Hindlimb muscle (tissue), 1 donor: Measurements from ENCODE around the gene PRR5L. TPM values are rescaled to one million over a fixed set of nuclear protein-coding genes. Genes with fewer than 3 reads are reported as not detected.

Source experiments
- DNase-seq: peaks from one replicate; pipeline ENCODE4 v3.0.0-alpha.2; 2013
- polyA plus RNA-seq: library from polyadenylated mRNA; unstranded; fragments of 120-200 nt; gene quantifications from one replicate; pipeline ENCODE4 v1.2.1, GENCODE V29; 2013; ENCODE audit not compliant: insufficient read length

The PRR5L gene
- polyA plus RNA-seq, 1 donor, result 8.4 TPM

DNA sequence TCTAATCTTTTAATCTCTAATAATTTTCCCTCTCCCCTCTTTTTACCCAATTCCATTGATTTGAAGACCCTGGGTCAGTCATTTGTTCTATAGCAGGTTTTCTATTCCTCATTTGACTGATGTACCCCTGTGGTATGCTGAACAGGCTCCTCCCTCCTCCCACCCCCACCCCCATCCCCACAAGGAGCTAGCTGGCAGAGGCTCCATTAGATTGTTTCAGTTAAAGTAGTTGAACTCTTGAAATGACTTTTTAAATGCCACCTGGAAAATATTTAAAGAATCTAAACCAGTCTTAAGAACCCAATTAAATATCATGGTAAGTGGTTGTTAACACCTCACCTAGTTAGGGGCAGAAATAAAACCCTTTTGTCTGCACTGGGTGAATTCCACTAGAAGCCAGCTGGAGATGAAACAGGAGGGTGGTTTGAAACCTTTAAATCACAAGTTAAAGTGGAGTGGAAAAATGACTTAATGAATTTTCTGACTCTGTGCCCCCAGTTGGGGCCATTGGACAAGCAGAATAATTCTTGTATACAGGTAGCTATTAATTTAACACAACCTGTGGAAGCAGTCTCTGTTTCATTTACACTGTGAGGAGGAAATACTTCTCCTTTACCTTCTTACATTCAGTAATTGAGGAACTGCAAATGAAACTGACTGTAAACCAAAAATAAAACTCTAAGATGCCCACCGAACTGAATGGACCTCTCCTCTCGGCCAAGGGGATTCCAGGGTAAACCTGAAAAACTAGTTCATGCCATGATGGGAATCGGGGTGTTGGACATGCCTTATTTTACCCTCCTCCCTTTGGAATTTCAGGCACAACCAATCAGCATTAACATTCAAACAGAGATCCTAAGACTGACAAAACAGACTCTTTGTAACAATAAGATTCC lies 30.7 kb downstream of the PRR5L start:
- no peak for DNase-seq

DNA sequence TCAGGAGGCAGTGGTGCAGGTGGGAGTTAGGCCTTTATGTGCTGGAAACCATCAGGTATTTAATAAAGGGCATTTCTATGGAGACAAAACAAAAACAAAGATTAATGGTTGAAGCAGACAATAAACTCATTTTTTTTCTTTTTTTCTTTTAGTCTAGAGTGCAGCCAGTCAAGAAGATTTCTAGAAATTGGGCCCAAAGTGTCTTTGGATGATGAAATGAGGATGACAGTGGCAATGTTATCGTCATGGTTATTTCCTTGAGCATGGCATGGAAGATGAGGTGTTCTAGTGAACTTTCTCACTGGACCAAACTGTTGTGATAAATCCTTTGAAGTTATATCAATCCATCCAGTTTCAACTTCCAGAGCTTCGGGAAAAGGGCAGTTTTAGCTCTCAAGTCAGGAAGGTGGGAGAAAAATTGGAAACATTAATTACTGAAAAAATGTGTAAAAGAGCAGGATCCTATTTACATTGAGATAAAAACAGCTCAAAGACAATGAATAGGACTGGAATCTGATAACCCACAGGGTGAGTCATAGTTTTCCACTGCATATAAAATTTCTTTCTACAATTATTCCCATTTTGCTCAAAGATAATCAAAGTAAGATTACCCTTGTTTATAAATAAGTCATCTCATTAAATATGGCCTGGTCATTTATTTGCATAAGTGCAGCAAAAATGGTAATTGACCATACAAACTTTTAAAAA lies 33.0 kb downstream of the PRR5L start:
- DNase-seq, result no peak

DNA sequence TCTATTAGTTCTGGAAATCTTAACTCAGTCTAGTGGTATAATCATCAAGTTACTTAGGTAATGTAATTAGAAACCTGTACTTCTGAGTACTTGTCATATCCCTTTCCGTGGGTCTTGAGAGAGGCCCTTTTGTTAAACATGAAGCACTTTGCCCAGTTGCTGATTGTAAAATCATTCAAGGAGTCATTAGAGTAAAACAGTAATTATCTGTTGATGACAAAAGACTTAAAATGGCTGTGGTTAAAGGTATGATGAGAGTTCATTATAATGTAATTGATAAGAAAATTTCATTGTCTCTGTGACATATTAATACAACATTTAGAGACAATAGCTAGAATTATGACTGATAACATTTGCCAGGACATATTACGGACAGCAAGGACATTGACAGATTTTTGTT lies 34.3 kb downstream of the PRR5L start:
- no peak for DNase-seq

DNA sequence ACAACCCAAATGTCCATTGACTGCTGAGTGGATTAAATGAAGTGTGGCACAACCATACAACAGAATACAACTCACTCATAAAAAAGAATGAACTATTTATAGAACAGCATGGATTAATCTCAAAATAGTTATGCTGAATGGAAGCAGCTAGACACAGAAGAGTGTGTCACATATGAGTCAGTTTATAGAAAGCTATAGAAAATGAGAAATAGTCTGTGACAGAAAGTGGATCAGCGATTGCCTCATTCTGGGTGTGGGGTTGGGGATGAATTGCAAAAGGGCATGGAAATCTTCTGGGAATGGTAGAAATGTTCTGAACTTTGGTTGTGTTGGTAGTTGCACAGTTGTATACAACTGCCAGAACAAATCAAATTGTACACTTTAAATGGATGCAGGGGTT lies 37.4 kb downstream of the PRR5L start:
- DNase-seq, result no peak

DNA sequence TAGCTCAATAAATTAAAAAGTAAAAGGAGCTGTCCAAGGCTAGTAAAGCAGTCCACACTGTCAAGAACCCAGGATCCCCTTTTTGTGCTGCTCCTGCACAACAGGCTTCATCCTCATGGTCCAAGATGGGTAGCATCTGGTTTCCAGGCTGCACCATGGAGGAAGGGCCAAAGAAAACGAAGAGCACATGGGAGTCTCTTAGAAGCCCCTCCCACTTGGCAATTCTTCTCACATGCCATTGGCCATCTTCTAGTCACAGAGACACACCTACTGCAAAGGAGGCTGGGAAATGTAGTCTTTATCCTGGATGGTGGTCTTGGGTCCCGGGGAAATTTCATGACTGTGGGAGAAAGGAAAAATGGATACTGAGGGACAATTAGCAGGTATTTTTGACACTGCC lies 37.8 kb downstream of the PRR5L start:
- no peak for DNase-seq

DNA sequence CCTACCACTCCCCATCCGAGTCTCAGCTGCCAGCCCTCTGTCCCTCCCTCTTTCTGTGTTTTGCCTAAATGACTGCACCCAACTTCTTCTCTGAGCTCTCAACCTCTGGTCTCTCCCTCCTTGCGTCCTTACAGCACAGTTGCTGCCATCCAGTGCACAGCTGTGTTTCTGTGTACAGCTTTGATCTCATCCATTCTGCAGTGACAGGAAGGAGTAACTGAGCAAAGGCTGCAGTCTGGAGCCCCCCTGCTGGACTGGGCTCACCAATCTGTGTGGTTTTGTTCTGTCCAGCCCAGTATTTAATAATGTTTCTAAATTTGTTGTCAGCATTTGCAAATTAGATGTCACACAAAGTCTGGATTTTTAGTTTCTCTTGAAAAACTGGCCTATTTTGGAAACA lies 43.8 kb downstream of the PRR5L start:
- DNase-seq, result no peak

DNA sequence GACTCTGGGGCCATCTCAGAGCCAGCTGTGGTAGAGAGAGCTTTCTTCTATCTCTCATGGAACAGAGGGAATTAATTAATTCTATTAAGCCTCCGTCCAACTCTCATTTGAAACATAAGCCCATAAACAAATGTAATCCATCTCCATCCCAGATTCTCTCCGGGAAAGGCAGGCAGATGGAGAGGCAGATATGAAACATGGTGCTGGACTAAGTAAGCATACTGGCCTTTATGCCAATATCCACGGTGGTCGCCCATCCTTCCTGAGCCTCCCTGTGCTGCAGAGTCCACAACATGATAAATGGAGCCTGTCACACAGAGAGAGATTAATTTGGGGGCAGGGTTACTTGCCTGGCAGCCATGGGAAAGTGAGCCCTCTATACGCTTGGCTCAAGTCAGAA lies 44.8 kb downstream of the PRR5L start:
- DNase-seq, result no peak

DNA sequence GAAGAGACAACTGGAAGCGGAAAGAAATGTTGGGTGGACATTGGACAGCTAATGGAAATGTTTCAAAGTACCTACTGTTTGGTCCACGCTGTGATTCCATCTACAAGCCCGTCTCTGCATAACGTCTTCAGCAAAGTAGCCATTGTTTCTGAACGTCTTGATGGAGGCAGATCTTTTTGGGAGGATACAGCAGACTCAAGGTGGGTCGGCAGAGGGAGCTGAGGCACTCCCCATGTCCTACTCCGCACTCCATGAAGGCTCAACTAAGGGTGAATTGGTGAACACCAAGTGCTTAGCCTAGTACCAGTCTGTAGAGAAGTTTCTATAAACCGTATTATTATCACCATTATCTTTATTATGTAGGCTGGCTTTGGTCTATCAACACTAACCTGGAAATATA lies 45.8 kb downstream of the PRR5L start:
- DNase-seq, result no peak

DNA sequence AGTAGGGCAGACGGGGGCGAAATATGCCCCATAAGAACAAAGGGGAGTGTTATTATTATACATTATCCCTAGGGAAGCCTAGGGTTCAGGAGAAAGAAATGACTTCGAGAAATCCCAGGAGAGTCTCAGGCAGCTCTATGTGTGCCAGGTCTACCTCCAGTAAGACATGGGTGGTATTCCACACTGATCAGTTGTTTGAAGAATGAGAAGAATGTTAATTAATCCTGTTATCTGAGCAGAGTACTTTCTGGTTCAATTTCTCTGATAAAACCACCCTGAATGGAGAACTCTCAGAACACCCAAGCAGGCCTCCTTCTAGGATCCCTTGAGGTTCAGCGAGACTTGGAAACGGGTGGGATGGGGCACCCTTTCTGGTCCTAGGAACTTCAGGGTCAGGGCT lies 46.2 kb downstream of the PRR5L start:
- no peak for DNase-seq

DNA sequence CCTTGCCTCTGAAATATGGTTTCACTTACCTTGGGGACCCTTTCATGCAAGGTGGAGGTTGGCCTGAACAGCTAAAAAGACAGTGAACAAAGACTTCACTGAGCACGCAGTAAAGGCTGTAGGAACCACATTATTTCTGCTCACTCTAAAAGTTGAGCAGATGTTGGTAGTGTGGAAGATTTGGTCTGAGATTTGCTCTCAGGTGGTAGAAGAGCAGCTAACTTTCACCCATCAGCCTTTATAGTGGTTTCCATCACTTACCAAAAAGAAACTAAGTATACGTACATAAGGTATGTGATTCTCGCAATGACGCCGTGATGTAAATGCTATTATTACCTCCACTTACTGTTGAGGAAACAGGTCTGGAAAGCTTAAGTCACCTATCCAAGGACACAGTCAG lies 47.3 kb downstream of the PRR5L start:
- DNase-seq, result no peak

DNA sequence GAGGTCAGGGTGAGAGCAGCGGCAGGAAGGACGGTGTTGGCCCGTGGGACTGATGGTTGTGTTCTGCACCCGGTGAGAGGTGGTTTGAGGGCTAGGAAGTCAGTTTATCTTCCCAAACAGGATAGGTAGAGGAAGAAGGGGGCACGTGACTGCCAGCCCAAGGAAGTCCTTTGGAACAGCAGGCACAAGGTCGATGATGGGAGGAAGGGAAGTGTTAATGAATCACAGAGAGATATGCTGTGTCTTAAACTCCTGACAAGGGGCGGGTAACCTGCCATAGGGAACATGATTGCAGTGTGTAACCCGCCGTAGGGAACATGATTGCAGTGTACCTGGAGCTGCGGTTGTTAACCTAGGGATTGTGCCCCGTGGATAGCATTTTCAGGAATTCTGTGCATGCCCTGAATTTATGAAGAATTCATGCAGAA lies 49.0 kb downstream of the PRR5L start:
- DNase-seq, result no peak

DNA sequence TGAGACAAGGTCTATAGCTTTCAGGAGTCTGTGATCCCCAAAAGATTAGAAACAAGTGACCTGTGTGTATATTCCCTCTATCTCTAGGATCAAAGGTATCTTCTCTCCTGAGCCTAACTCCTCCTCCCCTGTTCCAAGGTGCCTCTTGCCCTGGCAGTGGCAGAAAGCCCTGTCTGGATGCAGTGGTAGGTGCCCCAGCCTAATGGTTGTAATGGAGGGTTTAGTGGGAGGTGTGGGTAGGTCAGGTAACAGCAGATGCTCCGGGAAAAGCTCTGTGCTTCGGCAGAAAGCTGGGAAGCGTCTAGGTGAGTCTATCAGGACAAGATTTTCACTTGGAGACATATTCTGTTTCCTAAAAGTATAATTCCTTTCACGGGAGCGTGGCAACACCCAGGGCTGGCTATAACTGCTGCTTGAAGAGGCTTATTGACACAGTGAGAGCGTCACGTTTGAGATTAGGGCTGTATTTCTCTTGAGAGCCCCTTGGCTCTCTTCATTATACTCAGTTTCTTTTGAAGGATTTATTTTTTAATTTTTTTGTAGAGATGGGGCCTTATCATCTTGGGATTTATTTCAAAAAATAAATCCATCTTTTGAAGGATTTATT lies 49.5 kb downstream of the PRR5L start:
- DNase-seq, result no peak

DNA sequence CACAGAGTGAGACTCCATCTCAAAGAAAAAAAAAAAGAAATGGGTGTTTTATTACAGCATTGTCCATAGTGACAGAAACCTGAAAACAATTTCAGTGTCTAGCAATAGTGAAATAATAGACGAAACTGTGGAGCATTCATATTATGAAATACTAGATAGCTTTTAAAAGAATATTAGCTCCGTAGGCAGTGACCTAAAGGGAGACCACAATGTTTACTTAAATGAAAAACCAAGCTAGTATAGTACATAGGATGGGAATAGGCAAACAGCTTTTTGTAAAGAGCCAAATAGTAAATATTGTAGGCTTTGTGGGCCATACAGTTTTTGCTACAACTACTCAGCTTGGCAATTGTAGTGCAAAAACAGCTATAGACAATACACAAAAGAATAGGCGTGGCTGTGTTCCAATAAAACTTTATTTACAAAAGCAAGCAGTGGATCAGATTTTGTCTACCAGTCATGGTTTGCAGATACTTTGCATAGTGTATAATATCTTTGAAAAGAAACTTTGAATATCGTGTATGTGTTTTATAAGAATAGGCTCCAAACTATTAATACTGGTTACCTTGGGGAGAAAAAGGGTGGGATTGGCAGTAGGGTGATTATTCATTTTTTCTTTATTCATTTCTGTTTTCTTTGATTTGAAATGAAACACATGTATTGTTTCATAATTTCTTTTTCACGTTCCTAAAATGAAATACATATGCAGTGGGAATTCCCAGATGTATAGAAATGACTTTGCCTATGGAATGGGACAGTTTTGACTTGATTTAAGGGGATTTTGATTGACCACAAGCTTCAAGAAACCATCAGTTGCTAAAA lies 50.7 kb downstream of the PRR5L start:
- no peak for DNase-seq

DNA sequence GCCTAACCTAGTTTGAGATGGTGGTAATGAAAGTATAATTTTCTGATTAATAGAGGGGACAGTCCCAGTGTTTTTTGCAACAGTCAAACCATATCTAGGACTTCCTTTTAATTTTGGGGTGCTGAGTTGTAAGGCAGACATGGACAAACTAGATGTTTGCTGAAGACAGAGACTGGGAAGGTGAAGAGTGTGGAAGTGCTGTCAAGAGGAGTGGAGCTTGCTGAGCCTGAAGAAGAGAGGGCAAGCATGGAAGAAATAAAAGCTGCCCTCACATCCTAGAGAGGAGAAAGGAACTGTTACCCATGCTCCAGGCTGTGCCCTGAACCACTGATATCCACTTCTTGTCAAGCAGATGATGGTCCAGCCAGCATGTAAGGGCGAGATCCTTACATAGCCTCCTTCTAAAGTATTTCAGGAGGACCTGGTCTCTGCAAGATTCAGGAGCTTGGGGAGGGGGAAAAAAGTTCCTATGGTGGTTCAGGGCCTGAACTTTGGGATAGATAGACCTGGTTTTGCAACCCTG lies 51.4 kb downstream of the PRR5L start:
- DNase-seq, result no peak

DNA sequence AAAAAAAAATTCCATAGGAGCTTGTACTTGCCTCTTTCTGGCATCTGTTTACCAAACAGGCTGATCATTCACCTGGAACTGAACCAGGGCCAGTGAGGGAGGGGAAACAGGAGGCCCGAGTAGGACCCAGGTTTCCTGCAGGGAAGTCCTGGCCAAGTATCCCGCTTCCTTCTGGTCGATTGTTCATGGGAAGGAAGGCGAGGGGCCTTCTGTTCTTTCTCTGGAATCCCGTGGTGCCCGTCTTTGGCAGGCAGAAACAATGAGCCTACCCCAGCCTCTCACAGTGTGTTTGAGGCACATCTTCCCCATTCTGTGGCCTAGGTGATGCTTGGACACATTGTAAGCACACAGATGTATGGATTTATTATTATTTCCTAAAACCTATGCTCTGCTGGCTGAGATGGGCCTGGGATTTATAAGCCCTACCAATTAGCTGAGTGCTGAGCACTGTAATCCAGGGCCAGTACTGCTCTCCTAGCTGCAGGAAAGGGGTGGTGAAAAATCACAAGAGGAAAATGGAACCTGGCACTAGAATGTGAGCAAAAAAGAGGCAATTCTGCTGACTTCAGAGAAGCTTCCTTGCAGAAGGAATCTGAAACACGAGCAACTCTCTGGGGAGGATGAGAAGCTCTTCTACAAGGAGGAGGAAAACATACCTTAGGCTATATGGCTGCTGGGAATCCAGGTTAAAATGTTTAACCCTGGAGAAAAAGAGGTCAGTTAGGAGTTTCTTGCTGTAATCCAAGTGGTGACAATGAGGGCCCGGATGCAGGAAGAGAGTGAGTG lies 53.5 kb downstream of the PRR5L start:
- no peak for DNase-seq

DNA sequence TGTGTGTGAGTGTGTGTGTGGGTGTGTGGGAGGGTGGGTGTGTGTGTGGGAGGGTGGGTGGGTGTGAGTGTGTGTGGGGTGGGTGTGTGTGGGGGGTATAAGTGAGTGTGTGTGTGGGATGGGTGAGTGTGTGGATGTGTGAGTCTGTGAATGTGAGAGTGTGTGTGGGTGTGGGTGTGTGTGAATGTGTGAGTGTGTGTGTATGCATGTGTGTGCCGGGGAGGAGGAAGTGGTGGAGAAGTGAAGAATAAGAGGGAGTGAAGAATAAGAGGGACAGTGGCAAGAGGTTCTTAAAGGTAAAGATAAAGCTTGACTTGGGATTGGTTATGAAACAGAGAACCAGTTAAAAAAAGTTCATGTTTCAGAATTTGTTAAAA lies 54.0 kb downstream of the PRR5L start:
- no peak for DNase-seq

DNA sequence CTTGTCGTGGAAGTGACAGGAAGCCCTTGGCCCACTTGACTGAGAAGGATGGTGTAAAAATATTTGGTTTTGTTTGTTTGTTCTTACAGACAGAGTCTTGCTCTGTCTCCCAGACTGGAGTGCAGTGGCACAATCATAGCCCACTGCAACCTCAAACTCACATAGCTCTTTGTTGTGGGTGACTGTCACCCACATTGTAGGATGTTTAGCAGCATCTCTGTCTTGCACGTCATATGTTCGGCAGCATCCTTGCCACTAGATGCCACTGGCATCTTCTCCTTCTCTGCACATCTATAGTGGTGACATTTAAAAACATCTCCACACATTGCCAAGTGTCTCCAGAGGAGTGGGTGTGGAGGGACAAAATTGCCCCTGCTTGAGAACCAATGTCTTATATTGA lies 56.8 kb downstream of the PRR5L start:
- DNase-seq, result no peak

DNA sequence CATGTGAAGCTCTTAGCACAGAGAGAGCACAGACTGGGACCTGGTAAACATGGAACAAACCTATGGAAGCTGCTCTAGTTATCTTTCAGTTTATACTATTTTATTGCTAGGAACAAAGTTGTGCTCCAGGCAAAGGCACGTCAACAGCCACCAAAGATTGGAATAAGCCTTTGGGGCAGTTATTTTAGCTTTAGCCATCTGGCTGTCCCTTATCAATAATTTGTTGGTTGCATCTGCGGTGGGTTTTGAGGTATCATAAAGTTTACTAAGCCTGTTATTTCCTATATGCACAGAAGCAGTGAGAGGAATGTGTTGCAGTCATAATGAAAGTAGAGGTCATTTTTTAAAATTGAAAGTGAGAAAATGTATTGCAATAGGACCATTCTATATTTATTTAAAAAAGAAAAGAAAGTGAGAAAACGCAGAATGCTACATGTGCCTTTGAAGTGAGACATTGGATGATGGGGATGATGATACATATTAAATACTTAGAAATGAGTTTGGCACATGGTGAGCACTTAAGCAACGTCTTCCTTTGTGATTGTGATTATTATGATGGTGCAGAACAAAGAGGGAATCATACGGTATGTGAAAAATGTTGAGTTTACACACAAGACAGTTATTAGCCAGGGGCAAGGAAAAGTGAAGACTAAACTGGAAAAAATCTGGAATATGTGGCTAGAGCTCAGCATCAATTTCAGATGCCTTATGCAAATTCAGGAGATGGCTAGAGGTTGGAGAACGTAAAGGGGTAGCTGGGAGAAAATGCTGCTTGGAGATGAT lies 58.3 kb downstream of the PRR5L start:
- DNase-seq, result no peak

DNA sequence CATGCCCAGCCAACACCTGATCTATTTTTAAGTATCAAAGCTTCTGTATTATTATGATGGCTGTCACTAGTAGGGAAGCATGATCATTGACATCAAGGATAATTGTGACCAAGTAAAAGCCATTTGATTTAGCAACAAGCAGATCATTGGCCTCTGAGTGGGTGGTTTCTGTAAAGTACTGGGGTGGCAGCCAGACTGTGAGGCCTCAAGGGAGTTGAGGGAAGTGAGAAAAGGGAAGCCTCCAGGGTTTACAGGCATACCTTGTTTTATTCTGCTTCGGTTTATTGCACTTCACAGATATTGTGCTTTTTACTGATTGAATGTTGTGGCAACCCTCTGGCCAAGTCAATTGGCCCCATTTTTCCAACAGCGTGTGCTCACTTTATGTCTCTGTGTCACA lies 60.1 kb downstream of the PRR5L start:
- no peak for DNase-seq

DNA sequence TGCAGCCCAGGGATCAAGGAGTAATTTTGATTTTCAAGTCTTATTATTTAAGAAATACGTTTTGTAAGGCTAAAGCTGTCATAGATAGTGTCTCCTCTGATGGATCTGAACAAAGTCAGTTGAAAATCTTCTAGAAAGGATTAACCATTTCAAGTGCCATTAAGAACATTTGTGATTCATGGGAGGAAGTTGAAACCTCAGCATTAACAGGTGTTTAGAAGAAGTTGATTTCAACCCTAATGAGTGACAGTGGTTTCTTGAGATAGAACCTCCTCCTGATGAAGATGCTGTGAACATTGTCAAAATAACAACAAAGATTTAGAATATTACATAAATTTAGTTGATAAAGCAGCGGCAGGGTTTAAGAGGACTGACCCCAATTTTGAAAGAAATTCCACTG lies 61.7 kb downstream of the PRR5L start:
- DNase-seq, result no peak

DNA sequence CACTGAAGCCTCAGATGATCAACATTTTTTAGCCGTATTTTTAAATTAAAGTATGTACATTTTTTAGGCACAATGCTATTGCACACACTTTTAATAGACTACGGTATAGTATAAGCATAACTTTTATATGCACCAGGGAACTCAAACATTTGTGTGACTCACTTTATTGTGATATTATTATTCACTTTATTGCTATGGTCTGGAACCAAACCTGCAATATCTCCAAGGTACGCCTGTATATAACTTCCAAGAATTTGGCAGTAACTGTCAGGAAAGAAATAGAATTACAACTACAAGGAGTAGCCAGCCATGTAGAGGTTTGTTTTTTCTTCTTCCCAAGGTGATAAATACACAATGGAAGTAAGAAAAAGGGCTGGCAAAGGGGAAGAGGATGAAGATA lies 62.3 kb downstream of the PRR5L start:
- DNase-seq, result no peak
